PC-9 (cell line): ENCODE results near the gene RIMBP2. TPM values are rescaled to one million over a fixed set of nuclear protein-coding genes. Genes with fewer than 3 reads are reported as not detected.

Experiments
- BruUV-seq: library from RNA; stranded (reverse); fragments of 400-500 nt; replicated peaks from 2 replicates; lab custom pipeline; 2021; lab: Mats Ljungman, UMichigan
- CTCF ChIA-PET: fragments of 300-600 bp; sonication (Branson Sonifier 250); formaldehyde crosslinking; loops from one replicate; lab custom pipeline; 2022; ENCODE audit warnings: antibody characterized with exemption; lab: Charles Lee
- POLR2A ChIA-PET: fragments of 300-600 bp; sonication (Branson Sonifier 250); formaldehyde crosslinking; loops from one replicate; lab custom pipeline; 2022; ENCODE audit warnings: antibody characterized with exemption; ENCODE audit not compliant: unreplicated experiment; lab: Charles Lee
- DNase-seq, 2 experiments: peaks; one replicate each; pipeline versions ENCODE4 v3.0.0 to v3.0.0-alpha.2; 2015 to 2022; ENCODE audit warnings: mixed read lengths in 1 of 2
- H2AFZ ChIP-seq: fragments of 200-600 bp; sonication (generic); 2 replicates; pipeline ENCODE4 v1.8.1; 2017; ENCODE audit warnings: antibody characterized with exemption
- H3F3A ChIP-seq: fragments of 200-600 bp; sonication (generic); 2 replicates; pipeline ENCODE4 v1.8.1; 2017; ENCODE audit warnings: antibody characterized with exemption, mild to moderate bottlenecking, low read depth; ENCODE audit not compliant: insufficient read depth
- H3K27ac ChIP-seq: fragments of 200-600 bp; sonication (generic); 2 replicates; pipeline ENCODE4 v1.6.1; 2016; ENCODE audit warnings: mixed run types
- H3K27me3 ChIP-seq: fragments of 200-600 bp; sonication (generic); 2 replicates; pipeline ENCODE4 v1.6.1; 2016; ENCODE audit warnings: low read depth, mixed run types; ENCODE audit not compliant: insufficient read depth
- H3K36me3 ChIP-seq: fragments of 200-600 bp; sonication (generic); 2 replicates; pipeline ENCODE4 v1.6.1; 2016; ENCODE audit warnings: low read depth, mixed run types
- H3K4me1 ChIP-seq: fragments of 200-600 bp; sonication (generic); replicated peaks from 2 replicates; pipeline ENCODE4 v1.6.1; 2016; ENCODE audit warnings: mixed run types; ENCODE audit not compliant: insufficient read depth
- H3K4me2 ChIP-seq: fragments of 200-600 bp; sonication (generic); 2 replicates; pipeline ENCODE4 v1.6.1; 2017; ENCODE audit warnings: mixed run types
- H3K4me3 ChIP-seq: fragments of 200-600 bp; sonication (generic); 2 replicates; pipeline ENCODE4 v1.6.1; 2016; ENCODE audit warnings: mixed run types
- H3K79me2 ChIP-seq: fragments of 200-600 bp; sonication (generic); 2 replicates; pipeline ENCODE4 v1.6.1; 2017; ENCODE audit warnings: low read depth, mixed run types
- H3K9me2 ChIP-seq: fragments of 200-600 bp; sonication (generic); 2 replicates; pipeline ENCODE4 v1.8.1; 2017; ENCODE audit warnings: mild to moderate bottlenecking; ENCODE audit not compliant: insufficient read depth
- H3K9me3 ChIP-seq: fragments of 200-600 bp; sonication (generic); 2 replicates; pipeline ENCODE4 v1.8.1; 2016; ENCODE audit warnings: low read depth; ENCODE audit not compliant: insufficient read depth
- H4K20me1 ChIP-seq: fragments of 200-600 bp; sonication (generic); 2 replicates; pipeline ENCODE4 v1.8.1; 2017; ENCODE audit not compliant: insufficient read depth
- EZH2 ChIP-seq: fragments of 200-600 bp; sonication (generic); IDR thresholded peaks from 2 replicates; pipeline ENCODE4 v1.8.0; 2017; ENCODE audit warnings: antibody characterized with exemption, low read depth
- intact Hi-C: fragments of 100-400 bp; cut with micrococcal nuclease; formaldehyde crosslinking; loops from one replicate; pipeline ENCODE4 v1.10.0; 2022; ENCODE audit not compliant: unreplicated experiment
- total RNA-seq: library from RNA; stranded (reverse); gene quantifications from 2 replicates; pipeline ENCODE4 v1.2.3, GENCODE V29; 2021
- TF ChIP-seq, protein P1 (sequence below): fragments of 200-600 bp; sonication (generic); conservative IDR thresholded peaks from 2 replicates; pipeline ENCODE4 v1.6.1; 2017; ENCODE audit warnings: mixed run types, antibody characterized with exemption, mild to moderate bottlenecking, moderate library complexity

RIMBP2 gene
- total RNA-seq, 1 experiment from 2014 or later, result not detected

DNA sequence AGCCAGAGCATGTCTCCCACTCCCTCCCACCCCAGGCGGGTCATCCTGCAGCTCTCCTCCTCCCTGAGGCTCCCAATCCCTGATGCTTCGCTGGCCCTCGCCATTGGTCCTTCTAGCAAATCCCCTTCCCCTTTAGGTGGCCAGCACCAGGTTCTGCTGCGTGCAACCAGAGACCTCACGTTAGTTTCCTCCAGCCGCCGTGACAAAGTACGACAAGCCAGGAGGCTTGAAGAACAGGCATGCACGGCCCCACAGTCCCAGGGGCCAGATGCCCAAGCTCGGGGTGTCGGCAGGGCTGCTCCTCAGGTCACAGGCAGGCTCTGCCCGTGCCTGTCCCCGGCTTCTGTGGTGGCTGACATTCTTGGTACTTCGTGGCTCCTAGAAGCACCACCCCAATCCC is 95.8 kb downstream of the RIMBP2 start:
- Histone ChIP-seq H3K4me3 (no peak overlapping the region), H3K79me2 (no peaks in the 10 kb centered on the region), H3K27me3 (peaks cover 66% of the 10 kb centered on the region), H4K20me1 (no peaks in the 10 kb centered on the region), H3K36me3 (no peaks in the 10 kb centered on the region), H3K4me1 (no peaks in the 10 kb centered on the region), H3K9me2 (no peaks in the 10 kb centered on the region), H3K4me2 (no peak overlapping the region), H3K9me3 (no peaks in the 10 kb centered on the region), H2AFZ (no peak overlapping the region), H3F3A (no peaks in the 10 kb centered on the region), H3K27ac (no peak overlapping the region)
- intact Hi-C loops, result no loop called here
- ChIA-PET CTCF (no interaction called here), POLR2A (no interaction called here)
- TF ChIP-seq, protein P1, sequence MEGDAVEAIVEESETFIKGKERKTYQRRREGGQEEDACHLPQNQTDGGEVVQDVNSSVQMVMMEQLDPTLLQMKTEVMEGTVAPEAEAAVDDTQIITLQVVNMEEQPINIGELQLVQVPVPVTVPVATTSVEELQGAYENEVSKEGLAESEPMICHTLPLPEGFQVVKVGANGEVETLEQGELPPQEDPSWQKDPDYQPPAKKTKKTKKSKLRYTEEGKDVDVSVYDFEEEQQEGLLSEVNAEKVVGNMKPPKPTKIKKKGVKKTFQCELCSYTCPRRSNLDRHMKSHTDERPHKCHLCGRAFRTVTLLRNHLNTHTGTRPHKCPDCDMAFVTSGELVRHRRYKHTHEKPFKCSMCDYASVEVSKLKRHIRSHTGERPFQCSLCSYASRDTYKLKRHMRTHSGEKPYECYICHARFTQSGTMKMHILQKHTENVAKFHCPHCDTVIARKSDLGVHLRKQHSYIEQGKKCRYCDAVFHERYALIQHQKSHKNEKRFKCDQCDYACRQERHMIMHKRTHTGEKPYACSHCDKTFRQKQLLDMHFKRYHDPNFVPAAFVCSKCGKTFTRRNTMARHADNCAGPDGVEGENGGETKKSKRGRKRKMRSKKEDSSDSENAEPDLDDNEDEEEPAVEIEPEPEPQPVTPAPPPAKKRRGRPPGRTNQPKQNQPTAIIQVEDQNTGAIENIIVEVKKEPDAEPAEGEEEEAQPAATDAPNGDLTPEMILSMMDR, result no peak
- no peak for TF ChIP-seq EZH2
- no peak for DNase-seq
- no TSS peak for BruUV-seq

DNA sequence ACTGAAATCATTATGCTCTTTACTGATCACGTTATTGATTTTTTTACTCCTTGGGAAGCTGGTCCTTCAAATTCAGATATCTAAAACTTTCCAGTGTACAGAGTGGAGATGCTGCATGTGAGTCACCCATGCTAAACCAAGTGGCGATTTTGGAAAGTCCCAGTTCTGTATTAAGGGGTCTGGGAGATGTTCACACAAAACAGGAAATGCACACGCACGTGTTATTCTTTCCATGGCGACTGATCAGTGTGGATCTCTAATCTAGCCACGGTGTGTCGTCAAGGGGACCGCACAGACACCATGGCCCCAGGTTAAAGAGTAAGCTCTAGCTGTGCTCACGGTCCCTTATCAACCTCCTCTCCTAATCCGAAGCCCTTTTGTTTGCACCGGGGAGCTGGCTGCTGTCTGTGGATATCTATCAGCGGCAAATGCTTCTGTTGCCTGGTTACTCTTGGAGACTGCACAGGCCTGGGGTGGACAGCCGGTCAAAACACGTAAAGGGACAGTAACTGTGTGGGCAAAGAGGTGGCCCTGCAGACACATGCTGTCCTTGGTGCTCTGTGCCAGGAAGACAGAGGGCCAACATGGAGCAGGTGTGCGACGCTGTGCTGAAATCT is 96.6 kb downstream of the RIMBP2 start:
- intact Hi-C loops, result no loop called here
- Histone ChIP-seq H3K4me2 (no peak overlapping the region), H3F3A (no peaks in the 10 kb centered on the region), H3K36me3 (no peaks in the 10 kb centered on the region), H3K4me3 (no peak overlapping the region), H2AFZ (no peak overlapping the region), H3K9me2 (no peaks in the 10 kb centered on the region), H3K4me1 (no peaks in the 10 kb centered on the region), H3K27ac (no peak overlapping the region), H3K79me2 (no peaks in the 10 kb centered on the region), H4K20me1 (no peaks in the 10 kb centered on the region), H3K9me3 (no peaks in the 10 kb centered on the region), H3K27me3 (peaks cover 67% of the 10 kb centered on the region)
- CTCF ChIA-PET, result no interaction called here
- no TSS peak for BruUV-seq
- DNase-seq, result no peak
- TF ChIP-seq EZH2, result no peak
- TF ChIP-seq, protein P1, result no peak
- POLR2A ChIA-PET, result no interaction called here

DNA sequence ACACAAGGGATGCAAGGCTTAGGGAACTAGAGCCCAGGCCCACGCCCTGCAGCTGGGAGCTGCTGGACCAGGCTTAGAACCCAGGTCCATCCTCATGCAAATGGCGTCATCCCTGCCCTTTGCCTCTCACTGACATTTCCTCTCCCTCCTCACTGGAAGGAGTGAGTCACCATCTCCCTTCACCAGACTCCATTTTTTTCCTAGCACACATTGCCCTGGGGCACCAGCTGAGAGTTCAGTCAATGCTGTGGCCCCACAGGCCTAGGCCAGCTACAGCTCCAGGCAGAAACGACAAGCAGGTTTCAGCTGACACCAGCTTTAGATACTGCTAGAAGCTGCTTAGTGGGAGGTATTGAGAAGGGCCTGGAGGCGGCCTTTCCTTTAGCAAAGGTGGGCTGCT is 98.9 kb downstream of the RIMBP2 start:
- intact Hi-C loops, result no loop called here
- Histone ChIP-seq H4K20me1 (no peaks in the 10 kb centered on the region), H2AFZ (no peak overlapping the region), H3K4me3 (no peak overlapping the region), H3K27me3 (peaks cover 85% of the 10 kb centered on the region), H3K36me3 (no peaks in the 10 kb centered on the region), H3F3A (no peaks in the 10 kb centered on the region), H3K27ac (no peak overlapping the region), H3K79me2 (no peaks in the 10 kb centered on the region), H3K4me1 (no peaks in the 10 kb centered on the region), H3K9me3 (no peaks in the 10 kb centered on the region), H3K9me2 (no peaks in the 10 kb centered on the region), H3K4me2 (no peak overlapping the region)
- ChIA-PET POLR2A (no interaction called here), CTCF (no interaction called here)
- no TSS peak for BruUV-seq
- DNase-seq, result no peak
- TF ChIP-seq EZH2, result no peak
- TF ChIP-seq, protein P1, result no peak
